IgD-negative memory B cell (primary cell): ENCODE measurements around the gene SLC9A8. TPM values are rescaled to one million over a fixed set of nuclear protein-coding genes. Genes with fewer than 3 reads are reported as not detected.
"Not testable (repeated sequence)": the region's sequence is repeated elsewhere in the genome, so short reads cannot be mapped to it uniquely, and the experiment has no call there.

Source experiments
- H3K27ac Mint-ChIP-seq, 3 donors: one replicate each; pipeline ENCODE4 v1.8.0; 2020 to 2022; ENCODE audit warnings: mild to moderate bottlenecking in 3 of 3, mixed read lengths in 3 of 3, moderate library complexity in 1 of 3
- H3K27me3 Mint-ChIP-seq: one replicate; pipeline ENCODE4 v1.8.0; 2021; ENCODE audit warnings: mixed read lengths
- H3K36me3 Mint-ChIP-seq: one replicate; pipeline ENCODE4 v1.8.0; 2020; ENCODE audit warnings: mild to moderate bottlenecking, mixed read lengths
- H3K4me1 Mint-ChIP-seq, 3 donors: one replicate each; pipeline ENCODE4 v1.8.0; 2020 to 2022; ENCODE audit warnings: mixed read lengths in 3 of 3, mild to moderate bottlenecking in 1 of 3
- H3K4me3 Mint-ChIP-seq, 4 donors: one replicate each; pipeline ENCODE4 v1.8.0; 2020 to 2022; ENCODE audit warnings: mild to moderate bottlenecking in 4 of 4, mixed read lengths in 4 of 4, moderate library complexity in 3 of 4
- H3K9me3 Mint-ChIP-seq, 3 donors: one replicate each; pipeline ENCODE4 v1.8.0; 2020 to 2021; ENCODE audit warnings: mixed read lengths in 3 of 3, mild to moderate bottlenecking in 1 of 3
- polyA plus RNA-seq: library from polyadenylated mRNA; unstranded; fragments of 300-500 nt; fragmentation: Illumina TruSeq; gene quantifications from one replicate; pipeline ENCODE4 v1.2.3, GENCODE V29; 2021

Gene SLC9A8, protein sequence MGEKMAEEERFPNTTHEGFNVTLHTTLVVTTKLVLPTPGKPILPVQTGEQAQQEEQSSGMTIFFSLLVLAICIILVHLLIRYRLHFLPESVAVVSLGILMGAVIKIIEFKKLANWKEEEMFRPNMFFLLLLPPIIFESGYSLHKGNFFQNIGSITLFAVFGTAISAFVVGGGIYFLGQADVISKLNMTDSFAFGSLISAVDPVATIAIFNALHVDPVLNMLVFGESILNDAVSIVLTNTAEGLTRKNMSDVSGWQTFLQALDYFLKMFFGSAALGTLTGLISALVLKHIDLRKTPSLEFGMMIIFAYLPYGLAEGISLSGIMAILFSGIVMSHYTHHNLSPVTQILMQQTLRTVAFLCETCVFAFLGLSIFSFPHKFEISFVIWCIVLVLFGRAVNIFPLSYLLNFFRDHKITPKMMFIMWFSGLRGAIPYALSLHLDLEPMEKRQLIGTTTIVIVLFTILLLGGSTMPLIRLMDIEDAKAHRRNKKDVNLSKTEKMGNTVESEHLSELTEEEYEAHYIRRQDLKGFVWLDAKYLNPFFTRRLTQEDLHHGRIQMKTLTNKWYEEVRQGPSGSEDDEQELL
- polyA plus RNA-seq, result 13.2 TPM

GRCh38 chr20:49812507-49813304 is at the start of gene SLC9A8:
Gene SLC9A8, plus strand, starts transcription at chr20:49812828. Its CDS starts 95 bp downstream, at chr20:49812923.
- H3K36me3 Mint-ChIP-seq, result no peaks in the 10 kb centered on the region
- no peaks in the 10 kb centered on the region for H3K27me3 Mint-ChIP-seq
- H3K9me3 Mint-ChIP-seq, result no peaks in the 10 kb centered on the region
- H3K4me1 Mint-ChIP-seq, result peaks cover 28 to 32% (median 30%) of the 10 kb centered on the region in 3 donors
- H3K27ac Mint-ChIP-seq, result peak within 1 kb of the TSS; percentile 94 to 98 (median 96)
- H3K4me3 Mint-ChIP-seq, result peak within 1 kb of the TSS; percentile 93 to 99 (median 95)

DNA sequence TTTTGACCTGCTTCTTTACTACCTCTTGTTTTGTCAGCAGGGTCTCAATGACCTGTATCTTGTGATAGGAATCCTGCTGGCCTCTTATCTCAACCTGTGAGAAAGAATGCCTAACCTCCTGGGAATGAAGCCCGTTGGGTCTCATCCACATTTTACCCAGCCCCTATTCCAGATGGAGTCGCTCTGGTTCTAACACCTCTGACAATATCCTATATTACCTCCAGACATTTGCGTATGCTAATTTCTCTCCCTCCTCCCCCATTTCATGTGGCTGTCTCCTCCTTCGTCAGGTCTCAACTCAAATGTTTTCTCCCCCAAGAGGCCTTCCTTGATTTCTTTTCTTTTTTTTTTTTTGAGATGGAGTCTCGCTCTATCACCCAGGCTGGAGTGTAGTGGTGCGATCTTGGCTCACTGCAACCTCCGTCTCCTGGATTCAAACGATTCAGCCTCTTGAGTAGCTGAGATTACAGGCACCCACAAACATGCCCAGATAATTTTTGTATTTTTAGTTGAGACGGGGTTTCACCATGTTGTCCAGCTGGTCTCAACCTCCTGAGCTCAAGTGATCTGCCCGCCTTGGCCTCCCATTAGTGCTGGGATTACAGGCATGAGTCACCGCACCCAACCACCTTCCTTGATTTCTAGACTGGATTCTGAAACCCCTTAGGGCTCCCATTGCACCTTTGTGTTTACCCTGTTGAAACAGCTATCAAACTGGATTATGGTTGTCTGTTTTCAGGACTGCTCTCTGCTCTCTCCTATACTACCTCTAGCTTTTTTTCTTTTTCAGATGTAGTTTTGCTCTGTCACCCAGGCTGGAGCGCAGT is 49.5 kb upstream of the SLC9A8 start:
- Mint-ChIP-seq H3K4me1 (no peaks in the 10 kb centered on the region), H3K27ac (no peak overlapping the region), H3K36me3 (peaks cover 2% of the 10 kb centered on the region), H3K27me3 (peaks cover 4% of the 10 kb centered on the region), H3K9me3 (no peaks in the 10 kb centered on the region), H3K4me3 (no peak overlapping the region)

DNA sequence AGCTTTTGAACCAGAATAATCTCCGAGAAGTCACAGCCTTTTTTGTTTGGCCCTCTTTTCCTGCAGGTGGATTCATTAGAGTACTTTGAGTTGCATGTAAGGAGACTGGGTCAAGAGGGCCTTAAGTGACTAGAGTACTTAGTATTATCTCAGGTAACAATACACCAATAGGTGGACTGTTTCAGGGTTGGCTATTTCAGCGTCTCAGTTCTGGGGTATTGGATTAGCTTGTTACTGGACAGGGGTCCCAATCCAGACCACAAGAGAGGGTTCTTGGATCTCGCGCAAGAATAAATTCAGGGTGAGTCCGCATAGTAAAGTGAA is 47.3 kb upstream of the SLC9A8 start:
- Mint-ChIP-seq H3K27ac (no peak overlapping the region), H3K27me3 (peaks cover 4% of the 10 kb centered on the region), H3K36me3 (no peaks in the 10 kb centered on the region), H3K4me1 (no peaks in the 10 kb centered on the region), H3K4me3 (no peak overlapping the region), H3K9me3 (no peaks in the 10 kb centered on the region)

DNA sequence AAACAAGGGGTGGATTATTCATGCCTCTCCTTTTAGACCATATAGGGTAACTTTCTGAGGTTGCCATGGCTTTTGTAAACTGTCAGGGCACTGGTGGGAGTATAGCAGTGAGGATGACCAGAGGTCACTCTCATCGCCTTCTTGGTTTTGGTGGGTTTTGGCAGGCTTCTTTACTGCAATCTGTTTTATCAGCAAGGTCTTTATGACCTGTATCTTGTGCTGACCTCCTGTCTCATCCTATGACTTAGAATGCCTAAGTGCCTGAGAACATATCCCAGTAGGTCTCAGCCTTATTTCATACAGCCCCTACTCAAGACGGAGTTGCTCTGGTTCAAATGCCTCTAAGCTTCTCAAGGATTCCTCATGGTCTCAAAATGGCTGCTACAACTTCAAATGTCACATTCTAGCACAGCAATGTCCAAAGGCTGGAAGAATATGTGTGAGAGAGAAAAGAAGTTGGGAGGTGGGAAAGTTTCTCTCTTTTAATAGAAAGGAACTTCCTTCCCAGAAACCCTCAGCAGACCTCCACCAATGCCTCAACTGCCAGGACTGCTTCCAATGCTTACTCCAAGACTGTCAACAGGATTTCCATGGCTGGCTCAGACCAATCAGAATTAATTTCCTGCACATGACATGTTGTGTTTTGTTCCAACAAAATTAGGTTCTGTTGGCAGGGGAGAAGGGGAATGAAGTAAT is 46.6 kb upstream of the SLC9A8 start:
- H3K27ac Mint-ChIP-seq, result no peak overlapping the region
- H3K4me1 Mint-ChIP-seq, result no peaks in the 10 kb centered on the region
- H3K36me3 Mint-ChIP-seq, result no peaks in the 10 kb centered on the region
- H3K9me3 Mint-ChIP-seq, result no peaks in the 10 kb centered on the region
- H3K27me3 Mint-ChIP-seq, result peaks cover 5% of the 10 kb centered on the region
- H3K4me3 Mint-ChIP-seq, result no peak overlapping the region

- H3K27ac Mint-ChIP-seq, result no peak overlapping the region
- H3K9me3 Mint-ChIP-seq, result no peaks in the 10 kb centered on the region
- H3K4me1 Mint-ChIP-seq, result no peaks in the 10 kb centered on the region
- H3K36me3 Mint-ChIP-seq, result no peaks in the 10 kb centered on the region
- H3K4me3 Mint-ChIP-seq, result no peak overlapping the region
- H3K27me3 Mint-ChIP-seq, result peaks cover 2% of the 10 kb centered on the region
Observed at GRCh38 chr20:49766979-49767521, 45.6 kb upstream of the SLC9A8 start.

GRCh38 chr20:49768204-49769047 is 44.2 kb upstream of the SLC9A8 start:
- Mint-ChIP-seq H3K36me3 (no peaks in the 10 kb centered on the region), H3K27me3 (peaks cover 3% of the 10 kb centered on the region), H3K4me3 (peak overlapping the region in 1 of 4 donors; percentile 12), H3K4me1 (no peaks in the 10 kb centered on the region), H3K9me3 (no peaks in the 10 kb centered on the region), H3K27ac (no peak overlapping the region)

DNA sequence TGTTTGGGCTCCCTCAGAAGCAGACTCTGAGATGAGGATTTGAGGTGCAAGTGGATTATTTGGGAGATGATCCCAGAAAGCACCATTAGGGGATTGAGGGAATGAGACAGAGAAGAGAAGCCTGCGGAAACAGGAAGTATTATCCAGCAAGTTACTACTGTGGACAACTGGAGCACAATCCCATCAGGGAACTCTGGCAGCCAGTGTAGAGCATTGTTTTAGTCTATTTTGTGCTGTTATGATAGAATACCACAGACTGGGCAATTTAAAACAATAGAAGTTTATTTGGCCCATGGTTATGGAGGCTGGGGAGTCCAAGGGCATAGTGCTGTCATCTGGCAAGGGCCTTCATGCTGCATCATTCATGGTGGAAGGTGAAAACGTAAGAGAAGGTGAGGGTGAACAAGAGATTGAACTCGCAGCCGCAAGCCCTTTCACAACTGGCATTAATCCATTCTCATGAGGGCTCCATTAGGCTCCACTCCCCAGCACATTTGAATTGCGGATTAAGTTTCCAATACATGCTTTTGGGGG is 43.5 kb upstream of the SLC9A8 start:
- no peaks in the 10 kb centered on the region for H3K36me3 Mint-ChIP-seq
- peaks cover 3% of the 10 kb centered on the region for H3K27me3 Mint-ChIP-seq
- H3K9me3 Mint-ChIP-seq, result no peaks in the 10 kb centered on the region
- no peak overlapping the region for H3K4me3 Mint-ChIP-seq
- H3K27ac Mint-ChIP-seq, result no peak overlapping the region
- H3K4me1 Mint-ChIP-seq, result no peaks in the 10 kb centered on the region

DNA sequence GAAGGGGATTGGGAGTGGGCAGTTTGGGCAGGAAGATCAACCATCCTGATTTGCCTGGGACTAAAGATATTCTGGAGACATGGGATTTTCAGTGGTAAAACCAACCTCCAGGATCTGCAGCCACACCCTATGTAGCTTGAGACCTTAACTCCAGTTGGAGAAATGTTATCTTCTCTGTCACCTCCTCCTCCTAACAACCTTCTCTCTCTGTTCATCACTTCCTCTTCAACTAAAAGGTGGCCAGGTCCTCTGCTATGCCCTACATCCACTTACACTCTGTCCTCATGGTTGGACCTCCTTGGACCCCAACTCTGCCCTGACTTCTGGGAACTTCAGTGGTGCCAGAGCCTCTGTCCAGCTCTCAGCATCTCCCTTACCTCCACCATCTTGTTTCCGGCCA is 42.0 kb upstream of the SLC9A8 start:
- peak overlapping the region in 1 of 3 donors; percentile 57 for H3K27ac Mint-ChIP-seq
- no peaks in the 10 kb centered on the region for H3K9me3 Mint-ChIP-seq
- no peak overlapping the region for H3K4me3 Mint-ChIP-seq
- no peaks in the 10 kb centered on the region for H3K36me3 Mint-ChIP-seq
- no peaks in the 10 kb centered on the region for H3K4me1 Mint-ChIP-seq
- H3K27me3 Mint-ChIP-seq, result peaks cover 3% of the 10 kb centered on the region

DNA sequence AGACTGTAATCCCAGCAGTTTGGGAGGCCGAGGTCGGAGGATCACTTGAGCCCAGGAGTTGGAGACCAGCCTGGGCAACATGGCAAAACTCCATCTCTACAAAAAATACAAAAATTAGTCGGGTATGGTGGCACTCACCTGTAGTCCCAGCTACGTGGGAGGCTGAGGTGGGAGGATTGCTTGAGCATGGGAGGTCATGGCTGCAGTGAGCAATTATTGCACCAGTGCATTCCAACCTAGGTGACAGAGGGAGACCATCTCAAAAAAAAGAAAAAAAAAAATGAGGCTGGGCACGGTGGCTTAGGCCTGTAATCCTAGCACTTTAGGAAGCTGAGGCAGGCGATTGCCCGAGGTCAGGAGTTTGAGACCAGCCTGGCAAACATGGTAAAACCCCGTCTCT is 38.4 kb upstream of the SLC9A8 start:
- H3K9me3 Mint-ChIP-seq, H3K27me3 Mint-ChIP-seq, H3K4me1 Mint-ChIP-seq, H3K4me3 Mint-ChIP-seq, H3K27ac Mint-ChIP-seq, H3K36me3 Mint-ChIP-seq: not testable (repeated sequence)

DNA sequence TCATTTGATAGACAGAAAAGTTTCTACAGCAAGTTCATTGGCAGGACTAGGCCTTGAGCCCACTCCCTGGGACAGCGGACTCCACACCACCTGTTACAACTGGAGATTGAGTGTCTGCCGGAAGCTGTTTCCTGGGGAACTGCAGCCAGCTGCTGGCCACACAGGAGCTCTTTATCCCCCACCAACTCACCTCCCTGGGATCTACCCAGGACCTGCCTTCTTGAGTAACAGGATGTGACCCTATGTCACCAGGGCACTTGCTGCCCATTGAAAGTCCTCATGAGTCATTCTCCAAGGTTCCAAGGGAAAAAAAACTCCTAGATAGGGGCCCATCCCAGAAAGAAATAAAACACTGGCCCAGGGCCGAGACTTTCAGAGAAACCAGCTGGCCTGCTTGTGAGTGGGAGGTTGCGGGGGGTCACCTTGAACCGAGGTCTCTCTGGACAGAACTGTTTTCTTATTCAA is 37.4 kb upstream of the SLC9A8 start:
- no peak overlapping the region for H3K27ac Mint-ChIP-seq
- H3K4me3 Mint-ChIP-seq, result no peak overlapping the region
- no peaks in the 10 kb centered on the region for H3K9me3 Mint-ChIP-seq
- no peaks in the 10 kb centered on the region for H3K36me3 Mint-ChIP-seq
- H3K4me1 Mint-ChIP-seq, result peaks cover 4 to 6% (median 5%) of the 10 kb centered on the region in 3 donors
- H3K27me3 Mint-ChIP-seq, result peaks cover 3% of the 10 kb centered on the region

GRCh38 chr20:49779972-49780371 is 32.7 kb upstream of the SLC9A8 start:
- no peaks in the 10 kb centered on the region for H3K9me3 Mint-ChIP-seq
- no peak overlapping the region for H3K4me3 Mint-ChIP-seq
- peaks cover 2% of the 10 kb centered on the region for H3K36me3 Mint-ChIP-seq
- no peaks in the 10 kb centered on the region for H3K27me3 Mint-ChIP-seq
- H3K4me1 Mint-ChIP-seq, result peaks cover 6 to 10% (median 9%) of the 10 kb centered on the region in 3 donors
- no peak overlapping the region for H3K27ac Mint-ChIP-seq

GRCh38 chr20:49781676-49782075 is 31.0 kb upstream of the SLC9A8 start:
- H3K4me1 Mint-ChIP-seq, result peaks cover 12 to 19% (median 15%) of the 10 kb centered on the region in 3 donors
- H3K9me3 Mint-ChIP-seq, result no peaks in the 10 kb centered on the region
- no peak overlapping the region for H3K4me3 Mint-ChIP-seq
- H3K27ac Mint-ChIP-seq, result no peak overlapping the region
- peaks cover 2% of the 10 kb centered on the region for H3K36me3 Mint-ChIP-seq
- no peaks in the 10 kb centered on the region for H3K27me3 Mint-ChIP-seq

- H3K27me3 Mint-ChIP-seq, H3K4me3 Mint-ChIP-seq, H3K36me3 Mint-ChIP-seq, H3K27ac Mint-ChIP-seq, H3K9me3 Mint-ChIP-seq: not testable (repeated sequence)
- H3K4me1 Mint-ChIP-seq, result peaks cover 18 to 19% (median 19%) of the 10 kb centered on the region in 3 donors
Observed at GRCh38 chr20:49782439-49782838, 30.2 kb upstream of the SLC9A8 start.
